Limb (tissue), 2 donors: Measurements from ENCODE around the gene RTN3.
"Not testable (repeated sequence)": the region's sequence is repeated elsewhere in the genome, so short reads cannot be mapped to it uniquely, and the experiment has no call there.

Experiments
- DNase-seq, 2 donors: peaks; one replicate each; pipeline ENCODE4 v3.0.0-alpha.2; 2016; ENCODE audit errors: extremely low spot score in 2 of 2

RTN3 gene

GRCh38 chr11:63680834-63681320 is 423 bp upstream of the RTN3 start:
- DNase-seq, result no peak

GRCh38 chr11:63682066-63683021 is 1.0 kb downstream of the RTN3 start:
- peak; percentile 32 to 56 for DNase-seq

GRCh38 chr11:63683133-63683991 is 2.1 kb downstream of the RTN3 start:
- DNase-seq, result no peak

GRCh38 chr11:63685158-63685721 is 3.9 kb downstream of the RTN3 start:
- not testable (repeated sequence) for DNase-seq

- no peak for DNase-seq
Observed at GRCh38 chr11:63686926-63687325, 5.6 kb downstream of the RTN3 start.

GRCh38 chr11:63687845-63688244 is 6.5 kb downstream of the RTN3 start:
- no peak for DNase-seq

DNA sequence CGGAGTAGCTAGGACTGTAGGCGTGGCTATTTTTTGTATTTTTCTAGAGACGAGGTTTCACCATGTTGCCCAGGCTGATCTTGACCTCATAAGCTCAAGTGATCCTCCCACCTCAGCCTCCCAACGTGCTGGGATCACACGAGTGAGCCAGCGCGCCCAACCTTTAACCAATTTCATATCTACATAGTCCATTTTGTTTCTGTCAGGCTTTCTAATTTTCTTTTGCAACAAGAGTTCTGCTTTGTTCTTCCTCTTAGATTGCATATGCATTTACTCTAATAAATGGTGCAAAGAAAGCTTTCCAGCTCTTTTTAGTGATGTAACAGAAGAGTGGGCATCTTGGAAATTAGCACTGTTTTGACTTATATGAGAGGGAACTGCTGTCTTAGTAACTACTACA is 13.3 kb downstream of the RTN3 start:
- no peak for DNase-seq

- peak in 1 of 2 donors; percentile 9 for DNase-seq
Observed at GRCh38 chr11:63698976-63699733, 17.9 kb downstream of the RTN3 start.

- DNase-seq, result no peak
Observed at GRCh38 chr11:63699896-63700295, 18.6 kb downstream of the RTN3 start.

DNA sequence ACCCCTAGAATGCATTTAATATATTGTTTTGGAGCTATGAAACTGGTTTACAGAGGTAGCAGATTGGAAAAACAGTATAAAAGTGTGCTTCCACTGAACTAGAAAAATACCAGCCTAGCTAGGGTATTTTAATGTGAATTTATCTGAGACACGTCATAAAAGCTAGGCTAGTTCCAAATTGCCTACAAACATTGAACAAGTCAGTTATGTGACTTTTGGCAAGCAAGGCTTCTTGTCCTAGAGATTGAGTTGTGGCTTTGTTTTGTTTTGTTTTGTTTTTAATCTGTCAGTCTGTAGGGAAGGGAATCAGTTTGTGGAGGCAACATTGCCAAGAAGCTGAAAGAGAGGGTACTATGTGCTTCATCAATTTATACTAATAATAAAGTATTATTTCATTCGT is 24.2 kb downstream of the RTN3 start:
- no peak for DNase-seq

DNA sequence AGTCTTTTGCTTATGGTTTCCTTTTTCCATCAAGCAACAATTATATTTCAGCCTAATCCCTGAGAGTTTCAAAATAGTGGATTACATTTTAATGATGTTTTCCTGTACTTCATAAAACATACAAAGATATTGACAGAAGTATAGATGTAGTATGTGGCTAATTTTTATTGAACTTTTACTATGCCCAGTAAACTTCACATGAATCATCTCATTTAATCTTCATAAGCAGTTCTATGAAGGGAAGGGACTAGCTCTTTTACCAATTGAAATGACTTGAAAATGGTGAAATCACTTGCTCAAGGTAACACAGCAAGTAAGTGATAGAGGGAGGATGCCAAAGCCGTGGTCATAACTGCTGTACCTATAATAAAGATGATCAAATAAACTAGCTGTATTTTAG is 27.5 kb downstream of the RTN3 start:
- no peak for DNase-seq

GRCh38 chr11:63709336-63709884 is 28.1 kb downstream of the RTN3 start:
- DNase-seq, result no peak

DNA sequence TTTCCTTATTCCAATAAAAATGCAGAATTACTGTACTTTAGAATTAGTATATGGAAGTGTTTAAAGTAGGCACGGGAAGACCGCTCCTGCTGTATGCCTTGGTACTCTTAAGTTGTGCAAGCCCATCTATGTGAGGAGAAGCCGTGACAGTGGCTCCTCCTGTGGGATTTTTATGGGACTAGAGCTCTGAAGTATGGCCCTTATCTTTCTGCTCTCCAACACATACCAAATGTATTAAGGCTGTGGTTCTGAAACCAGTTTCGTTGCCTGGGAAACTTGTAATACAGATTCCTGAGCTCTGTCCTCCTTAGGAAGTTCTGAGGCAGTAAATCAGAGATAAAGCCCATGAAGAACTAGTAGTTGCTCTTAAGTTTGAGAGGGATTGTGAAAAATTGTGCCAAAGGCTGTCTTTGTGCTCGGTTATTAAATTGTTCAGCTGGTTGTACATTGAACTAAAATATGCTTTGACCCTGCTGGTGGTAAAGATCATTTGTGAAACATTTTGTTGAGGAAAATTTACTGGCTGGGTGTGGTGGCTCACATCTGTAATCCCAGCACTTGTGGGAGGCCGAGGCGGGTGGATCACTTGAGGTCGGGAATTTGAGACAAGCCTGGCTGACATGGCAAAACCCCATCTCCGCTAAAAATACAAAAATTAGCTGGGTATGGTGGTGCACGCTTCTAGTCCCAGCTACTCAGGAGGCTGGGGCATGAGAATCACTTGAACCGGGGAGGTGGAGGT is 29.3 kb downstream of the RTN3 start:
- DNase-seq, result no peak

DNA sequence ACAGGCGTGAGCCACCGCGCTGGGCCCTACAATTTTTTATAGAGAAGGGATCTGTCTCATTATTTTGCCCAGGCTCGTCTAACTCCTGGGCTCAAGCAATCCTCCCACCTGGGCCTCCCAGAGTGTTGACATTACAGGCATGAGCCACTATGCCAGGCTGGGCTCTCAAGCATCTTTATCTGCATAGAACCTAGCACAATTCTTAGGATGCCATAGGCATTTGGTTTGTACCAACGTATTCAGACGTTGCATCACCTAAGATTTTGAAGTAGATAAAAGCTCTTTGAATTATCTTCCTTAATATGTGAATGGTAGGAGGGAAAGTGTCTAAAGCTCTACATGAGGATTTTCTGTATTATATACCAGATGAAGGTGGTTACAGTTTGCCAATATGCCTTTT is 30.5 kb downstream of the RTN3 start:
- no peak for DNase-seq

GRCh38 chr11:63713766-63714165 is 32.5 kb downstream of the RTN3 start:
- no peak for DNase-seq

DNA sequence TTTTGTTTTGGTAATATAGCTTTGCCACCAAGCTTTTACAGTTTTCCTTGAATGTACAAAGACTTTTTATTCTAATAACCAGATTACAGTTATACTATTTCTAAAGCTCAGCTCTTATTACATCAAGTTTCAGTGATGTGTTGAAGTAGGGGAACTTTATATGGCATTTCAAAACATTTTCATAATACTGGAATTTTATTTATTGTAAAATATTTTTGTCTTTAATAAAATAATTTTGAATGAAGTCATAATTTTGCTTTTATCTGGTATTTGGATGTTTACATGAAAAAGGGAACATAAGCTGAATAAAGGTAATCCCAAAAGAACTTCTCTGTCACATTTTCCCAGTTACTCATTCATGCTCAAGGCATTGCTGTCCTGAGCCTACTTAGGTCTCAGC is 34.7 kb downstream of the RTN3 start:
- DNase-seq, result no peak

DNA sequence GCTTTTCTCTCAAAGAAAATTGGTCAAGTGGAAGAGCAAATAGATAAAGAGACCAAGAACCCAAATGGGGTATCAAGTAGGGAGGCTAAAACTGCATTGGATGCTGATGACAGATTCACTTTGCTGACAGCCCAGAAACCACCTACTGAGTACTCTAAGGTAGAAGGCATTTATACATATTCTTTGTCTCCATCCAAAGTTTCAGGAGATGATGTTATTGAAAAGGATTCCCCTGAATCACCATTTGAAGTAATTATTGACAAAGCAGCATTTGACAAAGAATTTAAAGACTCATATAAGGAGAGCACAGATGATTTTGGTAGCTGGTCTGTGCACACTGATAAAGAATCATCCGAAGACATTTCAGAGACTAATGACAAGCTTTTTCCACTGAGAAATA is 37.7 kb downstream of the RTN3 start:
- DNase-seq, result no peak

- no peak for DNase-seq
Observed at GRCh38 chr11:63719987-63720386, 38.7 kb downstream of the RTN3 start.

DNA sequence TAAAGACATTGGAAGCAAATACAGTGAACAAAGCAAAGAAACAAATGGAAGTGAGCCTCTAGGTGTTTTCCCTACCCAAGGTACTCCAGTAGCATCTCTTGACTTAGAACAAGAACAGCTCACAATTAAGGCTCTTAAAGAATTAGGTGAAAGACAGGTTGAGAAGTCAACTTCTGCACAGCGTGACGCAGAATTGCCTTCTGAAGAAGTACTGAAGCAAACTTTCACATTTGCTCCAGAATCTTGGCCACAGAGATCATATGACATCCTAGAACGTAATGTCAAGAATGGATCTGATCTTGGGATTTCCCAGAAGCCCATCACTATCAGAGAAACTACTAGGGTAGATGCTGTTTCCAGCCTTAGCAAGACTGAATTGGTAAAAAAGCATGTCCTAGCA is 39.3 kb downstream of the RTN3 start:
- DNase-seq, result no peak

DNA sequence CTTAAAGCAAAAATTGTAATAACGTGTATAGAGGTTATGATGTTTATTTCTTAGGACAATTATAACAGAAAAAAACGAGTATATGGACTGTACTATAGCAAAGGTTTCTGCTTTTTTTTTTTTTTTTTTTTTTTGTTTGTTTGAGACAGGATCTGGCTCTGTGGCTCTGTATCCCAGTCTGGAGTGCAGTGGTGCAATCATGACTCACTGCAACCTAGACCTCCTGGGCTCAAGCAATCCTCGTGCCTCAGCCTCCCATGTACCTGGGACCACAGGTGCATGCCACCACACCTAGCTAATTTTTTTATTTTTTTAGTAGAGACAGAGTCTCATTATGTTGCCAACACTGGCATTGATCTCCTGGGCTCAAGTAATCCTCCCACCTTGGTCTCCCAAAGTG is 48.0 kb downstream of the RTN3 start:
- no peak for DNase-seq
